Astrocyte of the spinal cord (primary cell): Measurements from ENCODE around the gene CASP5.
A peak's percentile ranks its signal among the peaks of the same experiment; 100 is the strongest.
"Not testable (repeated sequence)": the region's sequence is repeated elsewhere in the genome, so short reads cannot be mapped to it uniquely, and the experiment has no call there.

Experiments used
- DNase-seq: peaks from one replicate; pipeline ENCODE4 v3.0.0; 2011; ENCODE audit warnings: low read depth, low spot score
- H3K4me3 ChIP-seq: 2 replicates; pipeline ENCODE4 v1.5.1; 2011; ENCODE audit warnings: low read depth, mild to moderate bottlenecking, low read length, moderate library complexity
- in situ Hi-C: cut with HindIII; loops from 2 replicates; pipeline ENCODE4 v1.10.0; 2017; ENCODE audit warnings: low sequenced_read_pairs
- TF ChIP-seq, protein P1 (sequence below): IDR thresholded peaks from 2 replicates; pipeline ENCODE4 v1.5.1; 2012; ENCODE audit warnings: low read depth, mild to moderate bottlenecking, low read length, inconsistent platforms

Gene CASP5

DNA sequence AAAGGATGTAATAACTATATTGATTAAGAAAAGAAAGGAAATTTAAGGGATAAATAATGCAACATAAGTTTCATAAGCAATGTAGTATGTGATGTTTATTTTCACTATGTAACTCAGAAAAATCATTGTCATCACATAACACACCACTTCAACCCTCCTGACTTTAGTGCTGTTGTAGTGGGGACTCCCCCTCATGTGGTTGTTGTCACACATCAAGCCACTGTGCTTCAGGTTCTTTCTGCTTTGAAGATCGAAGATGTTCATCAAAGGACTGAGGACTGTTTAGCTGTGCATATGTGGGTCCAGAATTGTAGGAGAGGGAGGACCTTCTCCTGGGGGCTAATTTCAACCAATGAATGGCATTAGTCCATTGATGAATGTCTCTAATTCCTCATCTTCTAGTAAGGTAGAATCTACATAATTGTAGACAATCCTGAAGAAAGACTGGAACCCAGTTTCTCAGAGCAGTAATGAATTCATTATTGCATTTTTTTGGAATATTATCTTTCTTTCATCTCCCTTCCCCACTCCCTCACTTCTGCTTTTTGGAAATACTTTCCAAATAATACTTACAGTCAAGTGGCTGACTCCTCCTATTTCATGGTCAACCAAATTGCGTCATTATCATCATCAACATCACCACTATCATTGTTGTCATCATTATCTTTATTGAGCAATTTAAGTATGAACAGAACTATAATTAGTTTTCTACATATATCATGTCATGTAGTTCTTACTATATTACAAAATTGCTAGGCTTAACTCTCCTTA is 31.9 kb upstream of the CASP5 start:
- no peak for DNase-seq
- TF ChIP-seq, protein P1, sequence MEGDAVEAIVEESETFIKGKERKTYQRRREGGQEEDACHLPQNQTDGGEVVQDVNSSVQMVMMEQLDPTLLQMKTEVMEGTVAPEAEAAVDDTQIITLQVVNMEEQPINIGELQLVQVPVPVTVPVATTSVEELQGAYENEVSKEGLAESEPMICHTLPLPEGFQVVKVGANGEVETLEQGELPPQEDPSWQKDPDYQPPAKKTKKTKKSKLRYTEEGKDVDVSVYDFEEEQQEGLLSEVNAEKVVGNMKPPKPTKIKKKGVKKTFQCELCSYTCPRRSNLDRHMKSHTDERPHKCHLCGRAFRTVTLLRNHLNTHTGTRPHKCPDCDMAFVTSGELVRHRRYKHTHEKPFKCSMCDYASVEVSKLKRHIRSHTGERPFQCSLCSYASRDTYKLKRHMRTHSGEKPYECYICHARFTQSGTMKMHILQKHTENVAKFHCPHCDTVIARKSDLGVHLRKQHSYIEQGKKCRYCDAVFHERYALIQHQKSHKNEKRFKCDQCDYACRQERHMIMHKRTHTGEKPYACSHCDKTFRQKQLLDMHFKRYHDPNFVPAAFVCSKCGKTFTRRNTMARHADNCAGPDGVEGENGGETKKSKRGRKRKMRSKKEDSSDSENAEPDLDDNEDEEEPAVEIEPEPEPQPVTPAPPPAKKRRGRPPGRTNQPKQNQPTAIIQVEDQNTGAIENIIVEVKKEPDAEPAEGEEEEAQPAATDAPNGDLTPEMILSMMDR: no peak
- in situ Hi-C loops: no loop called here
- H3K4me3 ChIP-seq: no peak overlapping the region

DNA sequence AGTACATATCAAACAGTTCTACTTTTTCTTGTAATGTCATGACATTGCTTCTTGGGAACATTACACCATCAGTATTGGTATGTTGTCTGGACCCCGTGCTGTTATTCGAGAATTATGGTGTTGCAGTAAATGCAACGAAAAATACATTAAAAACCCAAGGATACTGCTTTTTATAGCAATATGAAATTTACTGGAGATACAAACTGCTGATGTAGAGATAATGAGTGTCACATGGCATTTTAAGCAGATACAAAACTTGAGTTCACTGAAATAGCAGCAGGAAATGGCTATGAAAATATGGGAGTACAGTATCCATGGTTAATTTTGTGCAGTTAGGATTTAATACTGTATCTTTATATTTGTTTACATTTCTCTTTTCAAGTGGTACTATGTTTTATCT is 29.5 kb upstream of the CASP5 start:
- DNase-seq: no peak
- in situ Hi-C loops: no loop called here
- H3K4me3 ChIP-seq: no peak overlapping the region
- TF ChIP-seq, protein P1: no peak

DNA sequence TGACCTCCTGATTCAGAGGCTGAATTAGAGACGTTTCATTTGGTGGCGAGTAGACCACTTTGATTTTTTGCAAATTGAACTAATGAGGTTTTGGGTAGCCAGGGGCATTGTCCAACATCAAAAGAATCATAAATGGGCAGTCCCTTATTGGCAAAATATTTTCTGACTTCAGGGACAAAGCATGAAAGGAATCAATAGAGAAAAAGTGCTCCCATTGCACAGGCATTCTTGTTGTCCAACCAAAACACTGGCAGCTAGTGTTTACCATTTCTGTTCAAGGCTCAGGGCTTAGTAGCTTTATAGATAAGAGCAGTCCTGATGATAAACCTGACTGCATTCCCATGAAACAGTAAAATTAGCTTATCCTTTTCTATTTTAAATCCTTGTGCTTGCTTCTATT is 28.6 kb upstream of the CASP5 start:
- no peak for DNase-seq
- in situ Hi-C loops: no loop called here
- no peak overlapping the region for H3K4me3 ChIP-seq
- TF ChIP-seq, protein P1: no peak

DNA sequence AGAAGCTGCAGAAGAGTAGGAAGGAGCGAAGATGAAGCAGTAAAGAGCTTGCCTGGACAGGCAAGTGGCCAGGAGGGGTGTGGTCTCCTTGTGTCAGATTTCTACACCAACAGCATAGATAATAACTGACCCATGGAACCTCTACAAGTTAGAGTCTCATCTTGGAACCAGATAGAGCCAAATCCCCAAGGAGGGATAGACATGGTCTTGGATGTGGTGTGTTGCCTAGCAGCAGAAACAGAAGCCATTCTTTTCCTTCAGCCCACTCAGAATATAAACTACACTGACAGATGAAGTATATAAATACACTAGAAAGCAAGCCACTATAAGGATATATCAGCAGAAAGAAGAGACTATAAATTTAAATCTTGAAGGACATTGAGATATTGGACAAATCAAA is 26.5 kb upstream of the CASP5 start:
- no peak overlapping the region for H3K4me3 ChIP-seq
- in situ Hi-C loops: no loop called here
- TF ChIP-seq, protein P1: no peak
- DNase-seq: no peak

DNA sequence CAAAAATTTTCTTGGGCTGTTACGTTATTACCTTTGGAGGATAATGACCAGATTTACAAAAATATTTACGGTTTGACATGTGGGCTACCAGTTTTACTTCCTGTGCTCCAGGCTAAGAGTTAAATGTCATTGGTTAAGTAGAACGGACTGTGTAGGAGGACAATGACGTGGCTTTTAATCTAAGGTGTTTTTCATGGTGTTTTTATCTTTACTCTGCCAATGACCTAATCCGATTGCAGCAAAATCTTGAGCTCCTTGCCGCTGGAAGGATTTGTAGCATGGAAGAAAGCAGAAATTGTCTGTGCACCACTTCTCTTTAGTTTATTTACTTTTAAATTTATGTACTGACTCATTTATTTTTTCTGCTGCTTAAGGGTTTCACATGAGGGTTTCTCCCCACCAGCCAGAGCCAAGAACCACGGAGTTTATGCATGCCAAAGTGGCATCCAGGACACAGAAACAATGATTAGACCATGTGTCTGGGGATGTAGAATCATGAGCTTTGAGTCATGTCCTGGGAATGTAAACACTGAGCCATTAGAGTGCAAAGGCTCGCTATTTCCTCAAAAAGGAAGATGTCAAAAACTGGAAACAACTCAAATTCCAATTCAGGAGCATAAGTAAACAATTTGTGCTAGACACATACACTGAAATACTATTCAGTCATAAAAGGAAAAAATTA is 24.1 kb upstream of the CASP5 start:
- TF ChIP-seq, protein P1: no peak
- peak; percentile 98 for DNase-seq
- in situ Hi-C loops: no loop called here
- no peak overlapping the region for H3K4me3 ChIP-seq

DNA sequence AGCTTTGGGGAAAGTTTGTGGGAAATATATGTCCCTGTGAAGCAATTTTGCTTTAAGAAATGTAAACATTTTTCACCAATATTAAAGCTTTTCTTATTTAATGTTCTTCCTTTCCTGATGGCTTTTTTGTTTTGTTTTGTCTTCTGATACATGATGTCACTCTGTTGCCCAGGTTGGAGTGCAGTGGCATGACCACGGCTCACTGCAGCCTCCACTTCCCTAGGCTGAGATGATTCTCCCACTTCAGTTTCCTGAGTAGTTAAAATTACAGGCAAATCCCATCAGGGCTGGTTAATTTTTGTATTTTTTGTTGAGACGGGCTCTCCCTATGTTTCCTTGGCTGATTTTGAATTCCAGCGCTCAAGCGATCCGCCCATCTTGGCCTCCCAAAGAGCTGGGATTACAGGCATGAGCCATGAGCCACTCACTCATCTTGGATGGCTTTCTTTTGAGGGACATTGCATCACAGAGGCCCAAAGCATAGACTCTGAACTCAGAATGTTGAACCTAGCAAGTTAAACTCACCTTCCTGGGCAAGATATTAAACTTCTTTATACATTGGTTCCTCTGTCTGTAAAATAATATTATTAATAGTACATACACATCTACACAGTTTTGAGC is 22.8 kb upstream of the CASP5 start:
- DNase-seq: no peak
- in situ Hi-C loops: no loop called here
- TF ChIP-seq, protein P1: no peak
- H3K4me3 ChIP-seq: no peak overlapping the region

DNA sequence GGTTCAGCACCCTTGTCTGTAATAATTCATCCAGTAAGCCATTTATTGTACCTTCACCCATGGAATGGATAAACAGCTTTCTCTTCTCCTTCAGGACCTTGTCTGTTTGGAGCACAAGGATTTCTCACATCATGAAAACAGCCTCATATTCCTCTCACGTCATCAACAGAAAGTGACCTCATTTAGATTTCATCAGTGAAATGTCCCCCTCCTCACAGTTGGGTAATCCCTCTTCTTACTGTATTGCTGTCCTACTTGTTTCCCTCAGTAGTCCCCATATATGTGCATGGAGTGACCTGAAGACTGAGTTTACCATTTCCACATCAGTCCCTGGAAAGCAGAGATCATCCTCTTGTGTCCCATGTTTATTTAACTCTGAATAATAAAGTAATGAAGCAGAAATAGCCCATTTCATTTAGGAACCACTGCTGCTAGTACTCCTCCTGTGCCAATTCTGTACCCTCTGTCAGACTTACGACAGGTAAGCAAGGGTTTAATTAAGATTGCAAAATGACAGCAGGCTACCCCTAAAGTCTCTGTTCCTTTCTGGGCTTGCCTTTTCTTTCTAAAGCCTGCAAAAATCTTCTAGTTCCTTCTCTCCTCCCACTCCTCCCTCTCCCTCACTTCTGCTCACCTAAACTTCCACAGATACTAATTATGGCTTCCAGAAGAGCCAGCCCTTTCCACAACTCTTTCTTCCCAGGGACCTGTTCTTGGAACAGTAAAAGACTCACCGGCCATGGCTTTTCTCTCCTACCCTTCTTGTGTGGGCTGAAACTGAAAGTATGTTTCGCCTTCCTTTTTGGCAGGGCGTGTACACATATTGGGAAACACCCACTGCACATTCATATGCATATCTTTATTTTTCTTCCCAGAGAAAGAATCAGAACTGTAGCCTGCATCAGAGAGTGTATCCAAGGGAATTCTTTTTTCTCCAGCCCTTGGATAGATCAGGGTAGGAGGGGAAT is 21.9 kb upstream of the CASP5 start, which contains the start of gene CARD16:
Gene CARD16 (minus strand): TSS at position 779 of the 968 bp plus-strand sequence. CDS start 38 bp downstream, at position 741.
- peak; percentile 45 for DNase-seq
- in situ Hi-C loops, H3K4me3 ChIP-seq: not testable (repeated sequence)
